GM12801 (cell line): ENCODE data around the gene SMAD5.

Experiments used
- TF ChIP-seq, protein P1 (sequence below): IDR thresholded peaks from one replicate; pipeline ENCODE4 v1.5.1; 2011; ENCODE audit warnings: control low read depth; ENCODE audit not compliant: insufficient read length; ENCODE audit errors: extremely low read depth

Gene SMAD5

DNA sequence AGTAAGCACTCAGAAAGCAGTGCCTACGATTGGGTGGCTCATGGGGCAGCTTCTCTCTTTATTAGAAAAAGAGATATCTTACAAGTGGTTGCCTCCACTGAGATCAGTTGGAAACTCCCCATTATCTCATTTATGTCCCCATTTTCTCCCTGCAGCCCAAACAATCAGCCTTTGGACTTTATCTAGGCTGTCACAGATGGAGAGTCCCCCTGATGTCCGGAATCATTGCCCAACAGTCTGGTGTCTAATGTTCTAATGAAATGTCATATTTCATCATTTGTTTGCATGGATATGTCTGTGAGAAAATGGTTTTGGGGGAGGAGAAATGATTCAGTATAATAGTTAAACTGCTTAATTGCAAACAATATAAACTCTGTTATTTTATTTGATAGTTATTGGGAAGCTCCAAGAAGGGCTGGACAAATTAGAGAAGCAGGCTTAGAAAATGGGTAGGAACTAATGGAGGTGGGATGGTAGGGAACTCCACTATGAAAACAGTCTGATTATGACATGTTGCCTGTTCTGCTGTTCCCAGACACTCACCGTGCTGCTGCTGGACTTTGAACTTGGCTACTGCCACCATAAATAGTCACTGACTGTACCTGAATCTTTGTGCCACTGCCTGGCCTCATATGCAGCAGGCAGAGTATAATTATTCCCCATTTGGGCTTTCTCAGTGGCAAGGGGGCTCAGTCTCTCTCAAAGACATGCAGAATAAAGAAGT is 38.3 kb upstream of the SMAD5 start:
- TF ChIP-seq, protein P1, sequence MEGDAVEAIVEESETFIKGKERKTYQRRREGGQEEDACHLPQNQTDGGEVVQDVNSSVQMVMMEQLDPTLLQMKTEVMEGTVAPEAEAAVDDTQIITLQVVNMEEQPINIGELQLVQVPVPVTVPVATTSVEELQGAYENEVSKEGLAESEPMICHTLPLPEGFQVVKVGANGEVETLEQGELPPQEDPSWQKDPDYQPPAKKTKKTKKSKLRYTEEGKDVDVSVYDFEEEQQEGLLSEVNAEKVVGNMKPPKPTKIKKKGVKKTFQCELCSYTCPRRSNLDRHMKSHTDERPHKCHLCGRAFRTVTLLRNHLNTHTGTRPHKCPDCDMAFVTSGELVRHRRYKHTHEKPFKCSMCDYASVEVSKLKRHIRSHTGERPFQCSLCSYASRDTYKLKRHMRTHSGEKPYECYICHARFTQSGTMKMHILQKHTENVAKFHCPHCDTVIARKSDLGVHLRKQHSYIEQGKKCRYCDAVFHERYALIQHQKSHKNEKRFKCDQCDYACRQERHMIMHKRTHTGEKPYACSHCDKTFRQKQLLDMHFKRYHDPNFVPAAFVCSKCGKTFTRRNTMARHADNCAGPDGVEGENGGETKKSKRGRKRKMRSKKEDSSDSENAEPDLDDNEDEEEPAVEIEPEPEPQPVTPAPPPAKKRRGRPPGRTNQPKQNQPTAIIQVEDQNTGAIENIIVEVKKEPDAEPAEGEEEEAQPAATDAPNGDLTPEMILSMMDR = no peak

- TF ChIP-seq, protein P1 = no peak
Measured at GRCh38 chr5:136094913-136095641, 37.6 kb upstream of the SMAD5 start.

GRCh38 chr5:136098176-136098575 is 34.5 kb upstream of the SMAD5 start:
- TF ChIP-seq, protein P1 = no peak

DNA sequence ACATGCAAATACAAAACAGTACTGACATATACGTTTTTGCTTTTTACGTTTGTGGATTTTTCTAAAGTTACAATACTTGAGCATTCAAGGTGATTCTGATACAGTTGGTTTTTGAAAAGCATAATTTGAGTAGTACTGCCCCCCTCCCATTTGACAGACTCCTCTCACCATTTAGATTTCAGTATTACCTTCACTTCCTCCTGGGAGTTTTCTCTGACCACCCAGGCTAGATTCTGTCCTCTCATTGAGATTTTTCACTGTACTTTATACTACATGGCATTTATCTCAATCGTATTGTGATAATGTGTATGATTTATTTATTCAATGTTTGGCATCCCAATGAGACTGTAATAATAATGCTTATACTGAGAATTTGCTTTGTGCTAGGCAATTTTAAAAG is 32.8 kb upstream of the SMAD5 start:
- TF ChIP-seq, protein P1 = no peak

DNA sequence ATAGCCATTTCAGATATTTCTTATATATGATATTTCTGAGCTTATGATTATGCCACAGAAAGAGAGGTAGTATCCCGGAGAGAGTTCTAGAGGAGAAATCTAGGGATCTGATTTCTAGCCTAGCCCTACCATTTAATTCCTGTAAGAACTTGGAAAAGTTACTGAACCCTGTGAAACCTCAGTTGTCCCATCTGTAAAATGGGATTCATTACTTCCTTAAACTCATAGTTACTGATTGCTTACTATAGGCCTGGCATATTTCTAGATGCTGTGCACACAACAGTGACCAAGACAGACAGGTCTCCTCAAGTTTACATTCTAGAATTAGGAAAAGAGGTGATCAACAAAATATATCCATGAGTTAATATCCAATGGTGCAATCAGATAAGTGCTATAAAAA is 30.8 kb upstream of the SMAD5 start:
- TF ChIP-seq, protein P1 = no peak

DNA sequence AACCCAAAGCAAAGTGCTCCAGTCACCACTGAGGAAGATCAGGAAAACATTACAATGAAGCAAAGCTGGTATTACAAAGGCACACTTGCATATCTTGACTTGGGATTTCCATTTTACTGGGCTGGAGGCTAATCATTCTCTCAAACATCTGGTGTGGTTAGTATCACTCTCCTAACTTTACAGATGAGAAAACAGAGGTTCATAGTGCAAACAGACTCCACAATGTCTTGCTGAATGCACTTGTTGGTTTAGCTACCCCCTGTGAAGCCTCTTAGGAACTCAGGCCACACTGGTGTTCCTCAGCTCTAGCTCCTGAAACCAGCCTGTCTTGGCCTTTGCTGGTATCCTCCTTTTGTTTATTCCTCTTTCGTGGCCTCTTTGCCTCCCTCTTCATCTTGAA is 29.5 kb upstream of the SMAD5 start:
- TF ChIP-seq, protein P1 = no peak

DNA sequence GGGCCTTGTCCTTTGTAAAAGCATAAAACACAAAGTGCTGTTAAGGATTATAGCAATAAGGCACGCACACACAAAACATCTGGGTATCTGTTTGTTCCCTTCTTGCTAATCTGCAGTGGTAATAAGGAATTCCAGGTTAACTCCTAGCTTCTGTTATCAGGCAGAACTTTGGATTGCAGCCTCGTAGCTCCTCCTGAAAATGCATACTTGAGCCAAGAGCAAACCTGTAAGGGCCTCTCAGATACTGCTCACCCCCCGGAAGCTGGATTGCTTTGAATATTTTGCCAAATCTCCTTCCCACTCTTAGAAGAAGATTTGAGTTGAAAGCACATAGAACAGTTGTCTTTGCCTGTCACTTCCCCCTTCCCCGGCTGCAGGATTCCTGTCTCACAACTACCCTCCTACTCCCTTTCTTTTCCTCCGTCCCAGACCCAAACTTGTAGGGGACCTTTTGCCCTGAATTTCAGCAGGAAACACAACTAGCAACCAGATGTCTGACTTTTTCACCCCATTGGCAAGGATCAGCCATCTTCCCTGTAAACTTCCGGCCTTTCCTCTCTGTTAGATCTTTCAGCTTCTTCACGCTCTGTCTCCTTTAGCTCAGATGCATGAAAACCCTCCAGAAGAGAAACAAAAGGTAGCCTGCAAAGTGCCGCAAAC is 28.2 kb upstream of the SMAD5 start:
- TF ChIP-seq, protein P1 = no peak
